Fibroblast of skin of left quadriceps (primary cell): ENCODE data around the gene OGG1.

ENCODE experiments used
- DNase-seq, 2 experiments: peaks; one replicate each; pipeline ENCODE4 v3.0.0-alpha.2; 2013; ENCODE audit warnings: low read depth in 2 of 2

OGG1 gene

DNA sequence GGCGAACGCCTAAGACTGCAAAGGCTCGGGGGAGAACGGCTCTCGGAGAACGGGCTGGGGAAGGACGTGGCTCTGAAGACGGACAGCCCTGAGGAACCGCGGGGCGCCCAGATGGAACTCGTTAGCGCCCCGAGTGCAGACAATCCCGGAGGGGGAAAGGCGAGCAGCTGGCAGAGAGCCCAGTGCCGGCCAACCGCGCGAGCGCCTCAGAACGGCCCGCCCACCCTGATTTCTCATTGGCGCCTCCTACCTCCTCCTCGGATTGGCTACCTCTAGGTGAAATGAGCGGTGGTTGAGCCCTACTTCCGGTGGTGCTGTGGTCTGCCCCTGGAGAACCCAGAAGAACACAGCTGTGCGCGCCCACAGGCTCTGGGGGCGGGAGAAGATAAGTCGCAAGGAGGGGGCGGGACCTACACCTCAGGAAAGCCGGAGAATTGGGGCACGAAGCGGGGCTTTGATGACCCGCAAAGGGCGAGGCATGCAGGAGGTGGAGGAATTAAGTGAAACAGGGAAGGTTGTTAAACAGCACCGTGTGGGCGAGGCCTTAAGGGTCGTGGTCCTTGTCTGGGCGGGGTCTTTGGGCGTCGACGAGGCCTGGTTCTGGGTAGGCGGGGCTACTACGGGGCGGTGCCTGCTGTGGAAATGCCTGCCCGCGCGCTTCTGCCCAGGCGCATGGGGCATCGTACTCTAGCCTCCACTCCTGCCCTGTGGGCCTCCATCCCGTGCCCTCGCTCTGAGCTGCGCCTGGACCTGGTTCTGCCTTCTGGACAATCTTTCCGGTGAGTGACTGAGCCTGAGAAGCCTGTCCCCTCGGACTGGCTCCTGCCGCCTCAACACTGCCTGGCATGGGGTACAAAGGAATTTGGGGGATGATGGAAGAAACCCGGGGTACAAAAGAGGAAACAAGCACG lies at the start of gene OGG1:
Gene OGG1, plus strand, starts transcription at position 308 of the 911 bp plus-strand sequence. Its CDS starts 335 bp downstream, at position 643.
- peak; percentile 98 for DNase-seq

DNA sequence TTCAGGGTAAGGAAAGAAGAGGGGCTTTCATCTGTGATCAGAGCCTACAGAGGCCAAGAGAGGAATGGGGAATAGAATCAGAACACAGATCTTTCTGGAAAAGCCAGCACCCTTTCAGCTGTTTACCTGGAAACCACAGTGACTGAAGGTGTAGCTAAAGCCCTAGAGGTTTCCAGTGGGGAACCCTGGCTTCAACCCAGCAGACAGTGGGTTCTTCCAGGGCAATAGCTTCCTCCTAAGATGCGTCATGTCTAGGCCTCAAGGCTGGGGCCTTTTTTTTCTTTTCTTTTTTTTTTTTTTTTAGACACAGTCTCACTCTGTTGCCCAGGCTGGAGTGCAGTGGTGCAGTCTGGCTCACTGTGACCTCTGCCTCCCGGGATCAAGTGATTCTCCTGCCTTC lies 49.2 kb upstream of the OGG1 start:
- DNase-seq: no peak

DNA sequence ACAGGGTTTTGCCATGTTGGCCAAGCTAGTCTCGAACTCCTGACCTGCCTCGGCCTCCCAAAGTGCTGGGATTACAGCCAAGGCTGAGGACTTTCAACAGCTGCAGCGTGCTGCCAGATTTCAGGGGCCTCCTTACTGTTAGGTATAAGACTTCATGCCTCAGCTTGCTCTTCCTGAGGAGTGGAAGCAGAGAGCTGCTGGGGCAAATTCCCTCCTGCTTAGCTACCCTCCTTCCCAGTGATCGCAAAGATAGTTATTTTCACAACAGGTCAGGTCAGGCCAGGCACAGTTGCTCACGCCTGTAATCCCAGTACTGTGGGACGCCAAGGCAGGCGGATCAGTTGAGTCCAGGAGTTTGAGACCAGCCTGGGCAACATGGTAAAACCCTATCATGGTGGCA lies 48.7 kb upstream of the OGG1 start:
- no peak for DNase-seq

DNA sequence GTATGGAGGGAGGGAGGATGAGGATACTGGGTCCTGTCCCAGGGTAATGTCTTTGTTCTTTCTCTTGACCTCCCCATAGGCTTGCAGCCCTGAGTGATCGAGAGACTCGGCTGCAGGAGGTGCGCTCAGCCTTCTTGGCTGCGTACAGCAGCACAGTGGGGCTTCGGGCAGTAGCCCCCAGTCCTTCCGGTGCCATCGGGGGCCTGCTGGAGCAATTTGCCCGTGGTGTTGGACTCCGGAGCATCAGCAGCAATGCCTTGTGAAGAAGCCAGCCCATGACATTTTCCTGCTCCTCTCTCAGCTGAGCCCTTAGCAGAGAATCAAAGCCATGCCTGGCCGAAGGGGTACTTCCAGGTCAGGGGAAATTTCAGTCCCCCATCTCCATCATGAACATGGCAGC lies 48.0 kb upstream of the OGG1 start:
- no peak for DNase-seq

DNA sequence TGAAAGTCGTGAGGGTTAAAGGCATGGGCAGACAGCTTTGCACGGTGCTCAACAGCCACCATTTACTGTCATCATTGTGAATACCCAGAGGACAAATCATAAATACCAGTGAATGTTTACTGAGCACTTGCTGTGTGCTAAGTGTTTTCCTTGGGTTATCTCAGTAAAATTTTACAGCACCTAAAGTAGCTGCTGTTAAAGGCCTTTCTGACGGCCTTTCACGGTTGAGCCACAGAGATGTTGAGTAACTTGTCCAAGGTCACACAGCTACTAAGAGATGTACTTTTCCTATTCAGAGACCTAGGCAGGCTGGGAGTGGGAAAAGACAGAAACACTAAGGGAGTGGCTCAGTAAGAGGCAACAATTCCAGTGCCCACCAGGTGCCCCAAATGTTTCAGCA lies 46.5 kb upstream of the OGG1 start:
- no peak for DNase-seq

DNA sequence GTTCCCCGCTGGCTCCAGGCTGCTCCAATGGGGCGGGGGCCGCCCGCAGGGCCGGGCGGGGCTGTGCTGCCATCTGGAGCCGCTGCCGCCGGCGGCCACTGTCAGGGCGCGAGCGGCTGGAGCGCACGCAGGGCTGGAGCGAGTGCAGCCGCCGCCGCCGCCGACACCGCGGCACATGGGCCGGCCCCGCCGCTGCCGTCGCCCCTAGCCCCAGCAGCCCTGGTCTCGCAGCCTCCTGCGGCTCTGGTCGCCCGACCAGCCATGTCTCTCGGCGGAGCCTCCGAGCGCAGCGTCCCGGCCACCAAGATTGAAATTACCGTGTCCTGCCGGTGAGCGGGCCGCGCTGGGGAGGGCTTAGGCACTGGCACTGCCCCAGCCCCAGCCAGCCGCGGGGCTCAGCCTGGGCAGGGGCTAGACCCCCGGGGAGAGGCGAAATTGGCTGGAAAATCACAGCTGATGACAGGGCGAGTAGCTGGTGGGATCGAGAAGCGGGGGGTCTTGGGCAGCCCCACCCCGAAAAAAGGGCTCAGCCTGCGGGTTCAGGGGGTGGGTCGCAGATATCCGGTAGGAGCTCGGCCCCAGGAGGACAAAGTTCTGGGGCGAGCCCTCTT lies 45.9 kb upstream of the OGG1 start, which contains the start of gene CPNE9:
Gene CPNE9, plus strand, starts transcription at position 98 of the 611 bp plus-strand sequence. Its CDS starts 164 bp downstream, at position 262.
- no peak for DNase-seq

DNA sequence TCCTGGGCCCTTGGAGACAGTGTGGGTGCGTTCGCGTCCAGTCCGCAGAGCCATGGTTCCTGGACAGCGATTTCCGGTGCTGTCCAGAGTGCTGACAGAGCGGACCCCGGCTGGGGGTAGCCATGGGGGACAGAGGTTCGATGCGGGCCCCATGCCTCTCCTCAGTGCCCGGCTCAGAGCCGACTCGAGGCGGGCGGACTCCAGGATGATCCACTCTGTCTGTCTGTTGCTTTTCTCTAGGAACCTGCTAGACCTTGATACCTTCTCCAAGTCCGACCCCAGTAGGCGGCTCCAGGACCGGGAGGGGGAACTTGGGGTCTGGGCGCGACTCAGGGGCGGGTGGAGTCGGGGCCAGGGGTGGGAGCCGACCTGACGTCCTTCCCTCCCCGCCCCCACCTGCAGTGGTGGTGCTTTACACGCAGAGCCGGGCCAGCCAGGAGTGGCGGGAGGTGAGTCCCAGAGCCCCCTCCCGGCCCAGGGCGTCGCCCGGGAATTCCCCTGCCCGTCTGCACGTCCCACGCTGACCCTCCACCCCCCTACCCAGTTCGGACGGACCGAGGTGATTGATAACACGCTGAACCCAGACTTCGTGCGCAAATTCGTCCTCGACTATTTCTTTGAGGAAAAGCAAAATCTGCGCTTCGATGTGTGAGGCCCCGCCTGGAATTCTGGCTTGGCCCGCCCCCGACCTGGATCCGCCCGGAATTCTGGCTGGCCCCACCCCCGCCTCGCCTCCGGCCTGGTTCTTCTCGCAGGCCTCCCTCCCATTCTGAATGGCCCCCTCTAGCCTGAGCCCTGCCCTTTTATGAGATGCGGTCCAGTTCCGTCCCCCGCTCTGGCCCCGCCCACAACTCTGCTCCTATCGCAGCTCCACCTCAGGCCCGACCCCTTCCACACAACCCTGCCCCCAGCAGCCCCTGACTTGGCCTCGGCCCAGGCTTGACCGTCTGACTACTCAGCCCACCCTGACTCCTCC lies 45.1 kb upstream of the OGG1 start:
- no peak for DNase-seq

DNA sequence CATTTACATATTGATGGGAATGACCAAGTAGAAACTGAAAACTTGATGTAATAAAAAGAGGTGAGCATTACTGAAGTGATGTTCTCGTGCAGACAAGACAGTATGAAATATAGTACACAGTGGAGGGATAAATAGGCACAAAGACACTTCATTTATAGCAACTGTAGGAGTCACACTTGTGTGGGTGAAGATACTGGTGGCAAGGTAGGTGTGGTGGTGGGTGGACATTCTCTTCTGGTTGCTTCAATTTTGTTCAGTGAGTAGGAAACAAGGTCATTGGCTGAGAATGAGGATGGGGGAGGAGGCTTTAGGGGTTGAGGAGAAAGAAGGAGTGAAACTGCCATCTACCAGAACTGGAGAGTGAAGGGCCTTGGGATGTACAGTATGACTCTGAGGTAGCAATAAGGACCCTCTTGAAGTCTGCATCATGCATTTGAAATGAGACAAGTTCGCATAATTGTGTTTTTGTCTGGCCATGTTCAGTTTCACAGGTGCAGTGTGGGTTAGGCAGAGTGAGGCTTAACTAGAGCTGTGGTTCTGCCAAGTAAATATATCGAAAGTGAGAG lies 39.5 kb upstream of the OGG1 start:
- DNase-seq: no peak

DNA sequence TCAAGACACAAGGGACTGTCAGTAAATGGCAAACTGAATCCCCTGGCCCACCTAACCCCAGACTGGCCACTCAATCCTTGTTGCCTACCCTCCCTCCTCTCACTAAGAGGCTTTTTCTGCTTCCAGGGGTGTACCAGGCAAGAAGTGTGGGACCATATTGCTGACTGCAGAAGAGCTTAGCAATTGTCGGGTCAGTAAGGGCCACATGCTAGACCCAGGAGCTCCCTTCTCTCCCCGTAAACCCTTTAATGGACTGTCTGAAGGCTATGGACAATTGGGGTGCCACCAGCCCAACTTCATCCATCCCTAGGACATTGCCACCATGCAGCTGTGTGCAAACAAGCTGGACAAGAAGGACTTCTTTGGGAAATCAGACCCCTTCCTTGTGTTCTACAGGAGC lies 37.3 kb upstream of the OGG1 start:
- no peak for DNase-seq

DNA sequence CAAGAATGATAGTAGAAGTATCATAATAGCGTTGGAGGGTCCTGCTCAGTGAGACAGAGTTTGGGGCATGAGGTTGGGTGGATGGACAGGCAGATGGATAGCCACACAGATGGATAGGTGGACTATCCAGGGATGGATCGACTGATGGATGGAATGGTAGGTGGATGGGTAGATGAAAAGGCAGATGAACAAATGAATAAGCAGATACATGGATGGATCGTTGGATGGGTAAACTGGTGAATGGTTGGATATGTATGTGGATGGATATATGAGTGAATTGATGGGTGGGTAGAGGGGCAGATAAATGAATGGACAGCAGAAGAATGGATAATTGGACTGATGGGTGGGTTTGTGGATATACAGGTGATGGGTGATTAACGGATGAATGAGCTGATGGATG lies 36.6 kb upstream of the OGG1 start:
- no peak for DNase-seq

DNA sequence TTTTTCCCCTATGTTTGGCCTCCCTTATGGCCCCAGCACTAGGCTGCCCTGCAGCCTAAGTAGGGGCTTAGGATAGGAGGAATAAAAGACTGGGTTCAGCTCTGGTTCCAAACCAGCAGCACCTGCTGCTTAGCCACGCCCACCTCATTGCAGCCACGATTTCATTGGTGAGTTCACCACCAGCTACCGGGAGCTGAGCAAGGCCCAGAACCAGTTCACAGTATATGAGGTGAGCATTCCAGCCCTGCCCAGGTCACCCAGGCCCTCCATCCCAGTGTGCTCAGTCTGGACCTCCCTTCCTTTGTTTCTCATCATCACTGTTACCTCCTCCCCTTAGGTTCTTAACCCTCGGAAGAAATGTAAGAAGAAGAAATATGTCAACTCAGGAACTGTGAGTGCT lies 34.6 kb upstream of the OGG1 start:
- no peak for DNase-seq

DNA sequence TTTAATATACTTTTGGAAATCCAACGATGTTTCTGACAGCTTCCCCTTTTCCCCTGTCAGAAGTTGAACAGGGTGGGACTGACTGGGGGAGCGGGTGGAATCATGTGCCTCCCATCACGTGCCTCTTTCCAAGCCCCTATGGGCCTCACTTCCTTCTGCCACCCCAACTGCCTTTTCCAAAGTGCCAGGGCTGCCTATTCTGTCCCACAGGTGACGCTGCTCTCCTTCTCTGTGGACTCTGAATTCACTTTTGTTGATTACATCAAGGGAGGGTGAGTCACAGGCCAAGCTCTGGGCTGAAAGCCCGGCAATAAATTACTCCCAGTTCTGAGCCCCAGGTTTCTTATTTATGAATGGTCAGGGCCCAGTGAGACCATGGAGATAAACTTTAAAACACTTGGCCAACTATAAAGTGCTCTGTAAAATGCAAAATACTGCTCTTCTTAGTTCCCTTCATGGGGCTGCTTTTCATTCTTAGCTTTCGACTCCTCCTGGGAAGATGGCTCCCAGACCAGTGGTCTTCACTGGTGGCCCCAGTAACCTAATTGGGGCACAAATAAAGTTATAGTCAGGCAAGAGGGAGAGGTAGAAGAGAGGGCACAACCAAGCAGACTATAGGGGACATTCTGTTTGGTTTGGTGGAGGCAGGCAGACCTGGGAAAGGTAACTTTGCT lies 33.9 kb upstream of the OGG1 start:
- DNase-seq: peak; percentile 60 to 64

DNA sequence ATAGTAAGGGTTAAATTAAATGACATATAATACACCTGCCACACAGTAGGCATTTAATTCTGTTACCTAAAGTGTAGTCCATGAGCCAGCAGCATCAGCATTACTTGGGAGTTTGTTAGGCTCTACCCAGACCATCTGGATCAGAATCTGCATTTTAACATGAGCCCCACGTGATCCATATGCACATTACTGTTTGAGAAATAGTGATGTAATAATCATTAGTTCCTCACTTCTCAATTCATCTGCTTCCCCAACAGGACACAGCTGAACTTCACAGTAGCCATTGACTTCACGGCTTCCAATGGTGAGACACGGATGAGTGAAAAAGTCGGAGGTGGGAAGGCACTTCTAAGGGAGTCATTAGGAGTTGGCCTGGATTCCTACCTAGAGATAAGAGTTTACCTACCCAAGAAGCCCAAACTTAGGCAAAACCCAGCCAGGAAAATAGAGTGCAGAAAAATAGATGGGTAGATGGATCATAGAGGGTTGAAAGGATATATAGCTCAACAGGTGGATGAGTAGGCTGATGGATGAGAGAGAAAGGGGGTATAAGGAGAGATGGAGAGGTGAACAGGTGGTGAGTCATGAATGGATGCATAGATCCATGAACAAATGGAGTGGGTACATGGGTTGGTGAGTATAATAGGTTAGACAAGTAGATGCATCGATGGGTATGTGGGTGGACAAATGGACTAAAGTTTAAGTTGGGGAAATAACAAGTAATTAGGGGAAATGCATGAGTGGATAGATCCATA lies 32.8 kb upstream of the OGG1 start:
- no peak for DNase-seq

DNA sequence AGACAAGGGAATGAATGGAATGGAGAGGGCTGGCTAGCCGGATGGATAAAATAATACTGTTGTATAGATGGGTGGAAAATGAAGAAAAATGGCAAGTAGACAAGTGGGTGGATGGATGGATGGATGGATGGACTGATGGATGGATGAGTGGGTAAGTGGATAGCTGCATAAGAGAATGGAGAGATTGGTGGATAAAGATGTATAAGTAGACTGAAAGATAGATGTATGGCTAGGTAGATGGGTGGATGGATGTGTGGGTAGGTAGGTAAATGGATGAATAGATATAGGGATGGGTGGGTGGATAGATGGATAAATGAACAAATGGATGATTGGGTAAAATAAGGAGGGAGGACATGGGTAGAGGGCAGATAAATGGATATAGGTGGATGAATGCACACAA lies 32.2 kb upstream of the OGG1 start:
- DNase-seq: no peak

DNA sequence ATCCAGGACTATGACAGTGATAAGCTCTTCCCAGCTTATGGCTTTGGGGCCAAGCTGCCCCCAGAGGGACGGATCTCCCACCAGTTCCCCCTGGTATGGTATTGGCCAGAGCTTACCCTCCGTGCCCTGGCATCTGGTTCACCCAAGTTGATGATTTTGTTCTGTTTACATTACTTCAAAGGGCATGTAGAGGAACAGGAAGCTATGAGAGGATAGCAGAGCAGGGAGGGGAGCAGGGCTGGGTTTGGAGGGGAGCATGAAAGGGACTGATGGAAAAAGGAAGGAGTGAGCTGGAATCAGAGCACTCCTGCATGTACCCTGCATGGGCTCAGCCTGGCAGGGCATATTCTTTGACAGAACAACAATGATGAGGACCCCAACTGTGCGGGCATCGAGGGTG lies 31.6 kb upstream of the OGG1 start:
- DNase-seq: no peak

DNA sequence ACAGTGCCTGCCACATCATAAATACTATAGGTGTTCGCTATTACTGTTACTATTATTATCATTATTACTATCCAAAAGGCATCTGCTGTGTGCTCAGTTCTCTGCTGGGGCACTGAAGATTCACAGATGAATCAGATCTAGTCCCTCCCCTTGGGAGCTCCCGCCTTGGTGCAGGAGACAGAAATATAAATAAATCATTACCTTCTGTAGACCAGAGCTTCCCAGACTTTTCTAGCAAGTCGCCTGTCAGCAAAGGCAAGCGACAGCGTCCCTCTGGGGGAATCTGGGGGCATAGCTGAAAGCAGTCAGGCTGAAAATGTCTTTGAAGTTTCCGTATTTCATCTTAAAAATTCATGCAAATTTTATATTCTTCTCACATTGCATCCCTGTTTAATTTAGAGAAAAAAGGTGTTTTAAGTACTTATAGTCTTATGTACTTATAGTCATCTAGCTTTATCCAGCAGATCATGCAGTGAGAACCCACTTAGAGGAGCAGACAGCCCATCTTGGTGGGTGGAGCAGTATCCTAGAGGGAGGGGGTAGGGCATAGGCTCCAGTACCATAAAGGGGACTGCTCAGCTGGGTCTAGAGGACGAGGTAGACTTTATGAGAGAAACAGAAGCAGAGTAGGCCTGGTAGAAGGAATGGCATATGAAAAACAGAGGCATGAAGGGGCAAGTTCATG lies 28.6 kb upstream of the OGG1 start:
- no peak for DNase-seq

DNA sequence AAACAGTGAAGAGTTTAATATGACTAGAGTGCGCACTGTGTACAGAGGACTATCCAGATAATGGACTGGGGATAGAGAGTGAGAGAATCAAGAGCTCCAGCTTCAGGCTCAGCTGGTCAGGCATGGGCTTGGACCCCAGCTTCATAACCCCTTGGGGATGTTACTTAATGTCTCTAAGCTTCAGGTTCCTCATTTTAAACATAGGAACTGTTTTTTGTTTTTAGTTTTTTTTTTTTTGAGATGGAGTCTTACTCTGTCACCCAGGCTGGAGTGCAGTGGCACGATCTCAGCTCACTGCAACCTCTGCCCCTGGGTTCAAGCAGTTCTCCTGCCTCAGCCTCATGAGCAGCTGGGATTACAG lies 28.1 kb upstream of the OGG1 start:
- no peak for DNase-seq

DNA sequence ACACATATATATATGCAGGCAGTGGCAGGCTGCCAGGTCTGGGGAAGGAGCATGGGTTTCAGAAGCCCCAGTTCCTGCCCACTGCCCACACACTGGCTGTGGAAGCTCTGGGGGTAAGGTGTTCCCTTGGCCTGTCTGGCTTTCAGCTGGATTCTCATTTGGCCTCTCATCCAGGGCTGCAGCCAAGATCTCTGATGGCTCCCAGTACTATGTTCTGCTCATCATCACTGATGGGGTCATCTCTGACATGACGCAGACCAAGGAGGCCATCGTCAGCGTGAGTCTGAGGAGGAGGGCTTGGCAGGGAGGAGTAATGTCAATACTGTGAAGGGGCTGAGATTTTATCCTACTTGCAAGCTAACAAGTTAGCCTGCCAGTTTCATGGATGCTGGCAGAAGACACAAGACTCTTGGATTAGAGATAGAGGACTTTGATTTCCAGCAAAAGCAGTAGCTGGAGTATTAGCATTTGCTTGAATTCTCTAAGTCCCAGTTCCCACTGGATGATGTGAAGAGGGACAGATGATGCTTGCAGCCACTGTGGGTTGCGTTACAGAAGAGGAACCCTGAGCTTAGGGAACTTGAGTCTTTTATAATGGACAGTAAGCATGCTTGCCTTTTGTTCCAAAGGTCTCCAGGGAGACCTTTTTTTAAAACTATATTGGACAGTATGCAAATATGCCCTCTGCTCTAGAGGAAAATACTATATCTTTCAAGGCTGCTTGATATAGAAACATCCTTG lies 23.8 kb upstream of the OGG1 start:
- DNase-seq: no peak

DNA sequence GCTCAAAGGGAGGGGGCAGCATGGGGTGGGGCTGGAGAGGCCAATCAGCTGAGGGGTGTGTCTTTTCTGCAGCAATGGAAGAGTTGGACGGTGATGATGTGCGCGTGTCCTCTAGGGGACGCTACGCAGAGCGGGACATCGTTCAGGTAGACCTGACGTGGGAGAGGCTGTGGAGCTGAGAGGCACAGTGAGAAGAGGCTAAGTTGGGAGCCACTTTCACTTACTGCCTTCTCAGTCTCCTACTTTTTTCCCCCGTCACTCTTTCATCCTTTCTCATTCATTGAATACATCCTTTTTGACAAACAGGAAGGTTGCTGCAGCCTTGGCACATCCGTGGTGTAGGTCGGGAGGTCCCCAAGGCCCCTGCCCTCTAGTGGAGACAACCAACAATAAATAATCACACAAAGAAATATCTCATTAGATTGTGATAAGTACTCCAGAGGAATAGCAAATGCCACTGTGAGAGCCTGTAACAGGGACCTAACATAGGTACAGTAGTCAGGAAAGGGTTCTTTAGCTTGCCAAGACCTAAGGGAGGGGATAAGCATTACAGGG lies 22.6 kb upstream of the OGG1 start:
- no peak for DNase-seq
